Keratinocyte (primary cell): ENCODE data around the gene ITIH5. TPM values are rescaled to one million over a fixed set of nuclear protein-coding genes. Genes with fewer than 3 reads are reported as not detected.

Experiments used
- DNase-seq: peaks from one replicate; pipeline ENCODE4 v3.0.0-alpha.2; 2011; ENCODE audit warnings: low read depth, missing footprints, low spot score
- FAIRE-seq: peaks from 2 replicates; lab custom pipeline; 2011; peaks lifted over from hg19 to GRCh38; lab: Jason Lieb, UNC
- H2AFZ ChIP-seq: 2 replicates; pipeline ENCODE4 v1.6.0; 2012; ENCODE audit warnings: low read length, control low read depth, inconsistent platforms; ENCODE audit not compliant: control insufficient read depth
- H3K27ac ChIP-seq: 2 replicates; pipeline ENCODE4 v1.5.1; 2011; ENCODE audit warnings: low read length; ENCODE audit not compliant: control insufficient read depth, insufficient read depth
- H3K27me3 ChIP-seq: 3 replicates; pipeline ENCODE4 v1.6.0; 2011; ENCODE audit warnings: low read length; ENCODE audit not compliant: control insufficient read depth, insufficient read depth; ENCODE audit errors: extremely low read depth
- H3K36me3 ChIP-seq, 2 experiments: 2 replicates in 1 of 2; 3 replicates in 1 of 2; pipeline ENCODE4 v1.5.1; 2011; ENCODE audit warnings: low read length in 2 of 2, mild to moderate bottlenecking in 1 of 2; ENCODE audit not compliant: control insufficient read depth in 2 of 2, insufficient read depth in 2 of 2; ENCODE audit errors: extremely low read depth in 1 of 2
- H3K4me1 ChIP-seq: 3 replicates; pipeline ENCODE4 v1.5.1; 2011; ENCODE audit warnings: low read length; ENCODE audit not compliant: control insufficient read depth, insufficient read depth; ENCODE audit errors: extremely low read depth
- H3K4me2 ChIP-seq: 3 replicates; pipeline ENCODE4 v1.6.0; 2011; ENCODE audit warnings: low read depth, low read length; ENCODE audit not compliant: control insufficient read depth, insufficient read depth; ENCODE audit errors: extremely low read depth
- H3K4me3 ChIP-seq, 3 experiments: fragments of 200-600 bp in 1 of 3; sonication (generic) in 1 of 3; 2 replicates in 2 of 3; 3 replicates in 1 of 3; pipeline ENCODE4 v1.5.1; 2011 to 2016; ENCODE audit warnings: low read length in 3 of 3, mild to moderate bottlenecking in 3 of 3, control low read depth in 2 of 3, inconsistent platforms in 1 of 3, low read depth in 1 of 3, mixed read lengths in 1 of 3, mixed run types in 1 of 3, moderate library complexity in 1 of 3; ENCODE audit not compliant: control insufficient read depth in 2 of 3, insufficient read depth in 2 of 3; ENCODE audit errors: extremely low read depth in 1 of 3
- H3K79me2 ChIP-seq: 2 replicates; pipeline ENCODE4 v1.6.0; 2012; ENCODE audit warnings: low read length; ENCODE audit not compliant: control insufficient read depth, insufficient read depth
- H3K9ac ChIP-seq: 3 replicates; pipeline ENCODE4 v1.6.0; 2011; ENCODE audit warnings: low read length; ENCODE audit not compliant: control insufficient read depth, insufficient read depth; ENCODE audit errors: extremely low read depth
- H3K9me1 ChIP-seq: 3 replicates; pipeline ENCODE4 v1.6.0; 2011; ENCODE audit warnings: low read length; ENCODE audit not compliant: control insufficient read depth, insufficient read depth; ENCODE audit errors: extremely low read depth
- H3K9me3 ChIP-seq: 2 replicates; pipeline ENCODE4 v1.5.1; 2012; ENCODE audit warnings: low read depth, low read length; ENCODE audit not compliant: control insufficient read depth
- H4K20me1 ChIP-seq: 3 replicates; pipeline ENCODE4 v1.6.0; 2011; ENCODE audit warnings: low read length; ENCODE audit not compliant: control insufficient read depth, insufficient read depth; ENCODE audit errors: extremely low read depth
- EZH2 ChIP-seq: IDR thresholded peaks from one replicate; pipeline ENCODE4 v1.6.1; 2012; ENCODE audit warnings: inconsistent platforms, mild to moderate bottlenecking, low read length, moderate library complexity
- dilution Hi-C: fragments of 300-500 bp; cut with MboI; formaldehyde crosslinking; loops from one replicate; pipeline ENCODE4 v1.7.0; 2020; ENCODE audit warnings: low sequenced_read_pairs; ENCODE audit not compliant: extremely low pct_ligation_motif_present
- polyA plus RNA-seq, 5 experiments: library from polyadenylated mRNA; depleted of rRNA in 3 of 5; stranded (reverse) in 3 of 5; stranded (forward) in 1 of 5; unstranded in 1 of 5; fragments of >200 nt; gene quantifications; 1 replicate in 1 of 5; 2 replicates in 3 of 5; 3 replicates in 1 of 5; pipeline versions ENCODE4 v1.2.1 to v1.2.3, GENCODE V29; 2011 to 2012; ENCODE audit warnings: missing spikeins in 2 of 5, low read depth in 1 of 5, low replicate concordance in 1 of 5
- TF ChIP-seq, protein P1 (sequence below), 3 experiments: IDR thresholded peaks in 1 of 3; conservative IDR thresholded peaks in 1 of 3; optimal IDR thresholded peaks in 1 of 3; 2 replicates in 2 of 3; 3 replicates in 1 of 3; pipeline versions ENCODE3 to v1.5.1; 2011; ENCODE audit warnings: low read length in 3 of 3, mild to moderate bottlenecking in 3 of 3, moderate library complexity in 2 of 3, control low read depth in 1 of 3, inconsistent platforms in 1 of 3; ENCODE audit not compliant: insufficient read depth in 2 of 3; ENCODE audit errors: extremely low read depth in 1 of 3

ITIH5 gene
- polyA plus RNA-seq, 1 donor (not counting 4 experiments of a cell fraction or from before 2014, with no cell fraction given): not detected

DNA sequence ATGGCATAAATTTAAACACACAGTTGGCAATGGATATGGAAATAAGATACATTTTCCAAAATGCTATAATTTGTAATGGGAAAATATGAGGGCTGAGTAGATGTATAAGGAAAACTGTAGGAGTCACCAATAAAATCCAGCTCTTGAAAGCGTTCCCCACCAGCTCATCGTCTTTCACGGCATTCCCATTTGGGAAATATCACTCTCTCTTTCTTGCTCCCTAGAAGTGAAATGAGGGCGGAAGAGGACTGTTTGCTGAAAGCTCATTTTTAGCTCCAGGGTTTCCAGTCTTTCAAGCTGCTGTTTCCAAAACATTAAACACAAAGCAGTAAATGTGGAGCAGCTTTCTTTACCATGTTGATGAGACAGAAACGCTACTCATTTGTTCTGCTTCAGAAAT is 151.3 kb downstream of the ITIH5 start:
- no peak overlapping the region for H3K4me3 ChIP-seq
- FAIRE-seq (no peak), DNase-seq (no peak)
- H3K36me3 ChIP-seq: no peaks in the 10 kb centered on the region
- TF ChIP-seq, protein P1, sequence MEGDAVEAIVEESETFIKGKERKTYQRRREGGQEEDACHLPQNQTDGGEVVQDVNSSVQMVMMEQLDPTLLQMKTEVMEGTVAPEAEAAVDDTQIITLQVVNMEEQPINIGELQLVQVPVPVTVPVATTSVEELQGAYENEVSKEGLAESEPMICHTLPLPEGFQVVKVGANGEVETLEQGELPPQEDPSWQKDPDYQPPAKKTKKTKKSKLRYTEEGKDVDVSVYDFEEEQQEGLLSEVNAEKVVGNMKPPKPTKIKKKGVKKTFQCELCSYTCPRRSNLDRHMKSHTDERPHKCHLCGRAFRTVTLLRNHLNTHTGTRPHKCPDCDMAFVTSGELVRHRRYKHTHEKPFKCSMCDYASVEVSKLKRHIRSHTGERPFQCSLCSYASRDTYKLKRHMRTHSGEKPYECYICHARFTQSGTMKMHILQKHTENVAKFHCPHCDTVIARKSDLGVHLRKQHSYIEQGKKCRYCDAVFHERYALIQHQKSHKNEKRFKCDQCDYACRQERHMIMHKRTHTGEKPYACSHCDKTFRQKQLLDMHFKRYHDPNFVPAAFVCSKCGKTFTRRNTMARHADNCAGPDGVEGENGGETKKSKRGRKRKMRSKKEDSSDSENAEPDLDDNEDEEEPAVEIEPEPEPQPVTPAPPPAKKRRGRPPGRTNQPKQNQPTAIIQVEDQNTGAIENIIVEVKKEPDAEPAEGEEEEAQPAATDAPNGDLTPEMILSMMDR (optimal IDR thresholded peaks at IDR 0.05 in 1 of 3, IDR thresholded peaks at IDR 0.05 in 1 of 3, conservative IDR thresholded peaks at IDR 0.05 in 1 of 3; ENCODE audit: extremely low read depth in 1 of 3, insufficient read depth in 2 of 3, low read length in 3 of 3): no peak
- no peak for TF ChIP-seq EZH2
- no peak overlapping the region for H2AFZ ChIP-seq
- dilution Hi-C loops: no loop called here
- peaks cover 8% of the 10 kb centered on the region for H3K27me3 ChIP-seq
- no peak overlapping the region for H3K4me2 ChIP-seq
- H3K4me1 ChIP-seq: no peaks in the 10 kb centered on the region
- H3K9me3 ChIP-seq: no peaks in the 10 kb centered on the region
- H4K20me1 ChIP-seq: no peaks in the 10 kb centered on the region
- H3K79me2 ChIP-seq: no peaks in the 10 kb centered on the region
- H3K9ac ChIP-seq: no peak overlapping the region
- H3K9me1 ChIP-seq: no peaks in the 10 kb centered on the region
- H3K27ac ChIP-seq: no peak overlapping the region

DNA sequence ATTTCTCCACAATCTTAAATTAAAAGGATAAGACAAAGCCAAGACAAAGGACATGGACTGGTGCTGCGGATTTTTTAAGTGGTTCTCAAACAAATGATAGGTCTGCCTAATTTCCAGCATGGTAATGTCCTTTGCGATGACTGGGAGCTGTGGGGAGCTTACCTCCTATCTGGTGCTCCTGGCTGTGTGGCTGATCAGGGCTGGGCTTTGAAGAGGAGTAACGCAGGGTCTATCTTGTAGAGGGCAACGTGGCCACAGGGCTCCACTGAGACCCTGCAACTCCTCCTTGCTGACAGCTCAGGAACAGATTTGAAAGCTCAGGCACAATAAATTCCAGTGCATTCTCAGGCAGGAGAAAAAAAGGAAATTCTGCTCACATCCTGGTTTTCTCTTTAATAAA is 152.8 kb downstream of the ITIH5 start:
- H3K27ac ChIP-seq: no peak overlapping the region
- dilution Hi-C loops: no loop called here
- FAIRE-seq: no peak
- H2AFZ ChIP-seq: no peak overlapping the region
- H3K9me3 ChIP-seq: no peaks in the 10 kb centered on the region
- no peak overlapping the region for H3K9ac ChIP-seq
- no peaks in the 10 kb centered on the region for H3K36me3 ChIP-seq
- no peaks in the 10 kb centered on the region for H3K79me2 ChIP-seq
- TF ChIP-seq, protein P1 (optimal IDR thresholded peaks at IDR 0.05 in 1 of 3, IDR thresholded peaks at IDR 0.05 in 1 of 3, conservative IDR thresholded peaks at IDR 0.05 in 1 of 3; ENCODE audit: extremely low read depth in 1 of 3, insufficient read depth in 2 of 3, low read length in 3 of 3): no peak
- TF ChIP-seq EZH2: no peak
- H3K4me3 ChIP-seq: no peak overlapping the region
- DNase-seq: no peak
- H4K20me1 ChIP-seq: no peaks in the 10 kb centered on the region
- no peak overlapping the region for H3K4me2 ChIP-seq
- H3K4me1 ChIP-seq: no peaks in the 10 kb centered on the region
- H3K27me3 ChIP-seq: peaks cover 8% of the 10 kb centered on the region
- H3K9me1 ChIP-seq: no peaks in the 10 kb centered on the region
